ENCODE measurements around the gene FRMD7. TPM values are rescaled to one million over a fixed set of nuclear protein-coding genes. Genes with fewer than 3 reads are reported as not detected.

Gene FRMD7
- total RNA-seq, 1 experiment from 2014 or later = not detected

DNA sequence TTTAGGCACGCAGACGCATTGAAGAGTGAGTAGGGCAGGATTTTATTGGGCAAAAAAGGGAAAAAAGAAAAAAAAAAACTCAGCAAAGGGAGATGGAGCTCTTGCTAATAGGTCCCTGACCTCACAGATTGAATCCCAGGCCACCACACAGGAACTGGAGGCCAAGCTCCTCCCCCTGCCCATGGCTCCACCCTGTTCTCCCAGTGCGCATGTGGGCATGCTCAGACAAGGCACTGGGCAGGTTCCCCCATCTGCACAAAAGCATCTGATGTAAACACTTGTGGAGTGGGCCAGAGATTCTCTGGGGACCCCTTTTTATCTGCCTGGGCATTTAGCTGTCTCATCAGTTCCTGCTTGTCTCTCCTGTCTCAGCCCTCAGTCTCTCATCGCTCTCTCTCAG lies 9.5 kb downstream of the FRMD7 start:
- Mint-ChIP-seq H3K9me3 (no peaks in the 10 kb centered on the region), H3K27me3 (ENCODE audit: low read depth) (peaks cover 4% of the 10 kb centered on the region; the same call in 1 of the 2 replicates), H3K4me1 (peaks cover 21% of the 10 kb centered on the region), H3K27ac (no peak overlapping the region), H3K4me3 (no peak overlapping the region), H3K36me3 (no peaks in the 10 kb centered on the region)
- TF ChIP-seq SMAD3 (CRISPR knock-in tag; IDR thresholded peaks at IDR 0.05; ENCODE audit: borderline replicate concordance) = no peak
- TF ChIP-seq, protein P1, sequence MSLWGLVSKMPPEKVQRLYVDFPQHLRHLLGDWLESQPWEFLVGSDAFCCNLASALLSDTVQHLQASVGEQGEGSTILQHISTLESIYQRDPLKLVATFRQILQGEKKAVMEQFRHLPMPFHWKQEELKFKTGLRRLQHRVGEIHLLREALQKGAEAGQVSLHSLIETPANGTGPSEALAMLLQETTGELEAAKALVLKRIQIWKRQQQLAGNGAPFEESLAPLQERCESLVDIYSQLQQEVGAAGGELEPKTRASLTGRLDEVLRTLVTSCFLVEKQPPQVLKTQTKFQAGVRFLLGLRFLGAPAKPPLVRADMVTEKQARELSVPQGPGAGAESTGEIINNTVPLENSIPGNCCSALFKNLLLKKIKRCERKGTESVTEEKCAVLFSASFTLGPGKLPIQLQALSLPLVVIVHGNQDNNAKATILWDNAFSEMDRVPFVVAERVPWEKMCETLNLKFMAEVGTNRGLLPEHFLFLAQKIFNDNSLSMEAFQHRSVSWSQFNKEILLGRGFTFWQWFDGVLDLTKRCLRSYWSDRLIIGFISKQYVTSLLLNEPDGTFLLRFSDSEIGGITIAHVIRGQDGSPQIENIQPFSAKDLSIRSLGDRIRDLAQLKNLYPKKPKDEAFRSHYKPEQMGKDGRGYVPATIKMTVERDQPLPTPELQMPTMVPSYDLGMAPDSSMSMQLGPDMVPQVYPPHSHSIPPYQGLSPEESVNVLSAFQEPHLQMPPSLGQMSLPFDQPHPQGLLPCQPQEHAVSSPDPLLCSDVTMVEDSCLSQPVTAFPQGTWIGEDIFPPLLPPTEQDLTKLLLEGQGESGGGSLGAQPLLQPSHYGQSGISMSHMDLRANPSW (CRISPR knock-in tag; conservative IDR thresholded peaks at IDR 0.05; ENCODE audit: low read depth) = no peak
- no peak for TF ChIP-seq NR3C1 (CRISPR knock-in tag; conservative IDR thresholded peaks at IDR 0.05; ENCODE audit: low read depth)
- TF ChIP-seq, protein P2, sequence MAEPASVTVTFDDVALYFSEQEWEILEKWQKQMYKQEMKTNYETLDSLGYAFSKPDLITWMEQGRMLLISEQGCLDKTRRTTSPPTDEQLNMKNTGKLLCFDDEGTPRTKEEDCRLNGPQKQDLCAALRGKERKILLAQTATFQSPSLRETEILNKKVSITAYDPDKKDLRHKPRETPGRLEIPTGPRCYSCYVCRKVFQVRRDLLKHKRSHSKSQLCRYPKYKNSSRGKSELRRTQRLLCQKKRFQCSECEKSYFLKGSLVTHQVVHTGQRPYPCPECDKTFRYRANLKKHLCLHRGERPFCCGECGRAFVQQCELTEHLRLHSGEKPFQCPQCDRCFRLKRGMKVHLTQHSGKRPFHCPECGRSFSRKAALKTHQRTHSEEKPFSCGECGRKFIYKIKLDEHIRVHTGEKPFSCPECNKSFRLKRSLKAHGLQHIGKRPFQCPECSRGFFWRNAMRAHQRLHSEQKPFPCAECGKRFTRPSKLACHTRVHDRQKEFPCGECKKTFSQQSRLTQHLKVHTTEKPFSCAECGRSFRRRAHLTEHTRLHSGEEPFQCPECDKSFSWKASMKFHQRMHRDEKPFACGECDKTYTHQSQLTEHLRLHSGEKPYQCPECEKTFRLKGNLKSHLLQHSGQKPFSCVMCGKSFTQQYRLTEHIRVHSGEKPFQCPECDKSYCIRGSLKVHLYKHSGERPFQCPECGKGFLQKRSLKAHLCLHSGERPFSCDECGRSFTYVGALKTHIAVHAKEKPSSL (CRISPR knock-in tag; conservative IDR thresholded peaks at IDR 0.05) = no peak
- no peak for TF ChIP-seq ZNF317 (CRISPR knock-in tag; IDR thresholded peaks at IDR 0.05; ENCODE audit: borderline replicate concordance, low read depth)
- TF ChIP-seq JAZF1 (CRISPR knock-in tag; IDR thresholded peaks at IDR 0.05) = no peak
- no peak for TF ChIP-seq GRHL2 (CRISPR knock-in tag; IDR thresholded peaks at IDR 0.05; ENCODE audit: insufficient replicate concordance, severe bottlenecking)
- ChIA-PET POLR2A (interaction anchor here (1.1 kb wide), 1 partner anchor 26 kb away, joined by 3 read pairs; no protein-coding TSS in a partner anchor), CTCF (interaction anchor here (0.7 kb wide), 1 partner anchor 26 kb away, joined by 3 read pairs; no protein-coding TSS in a partner anchor)
- DNase-seq (ENCODE audit: low spot score) = peak; percentile 14
- peak; percentile 88 for ATAC-seq

DNA sequence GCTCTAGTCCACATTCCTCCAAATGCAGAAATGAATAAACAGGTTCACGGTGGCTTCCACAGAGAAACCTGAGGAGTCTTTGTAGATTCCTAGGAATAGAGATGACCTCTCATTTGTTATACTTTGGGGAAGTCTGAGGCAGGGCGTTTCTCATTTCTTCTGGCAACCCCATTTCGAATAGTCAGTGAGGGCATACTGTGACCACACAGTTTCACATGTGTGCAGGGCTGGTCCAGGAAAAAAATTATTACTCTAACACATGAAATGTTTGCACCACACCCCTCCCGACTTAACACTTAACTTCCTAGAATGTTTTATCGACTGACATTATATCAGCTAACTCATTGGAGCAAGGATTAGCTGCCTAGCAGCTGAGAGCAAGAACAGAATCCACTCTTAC lies 12.0 kb downstream of the FRMD7 start:
- H3K9me3 Mint-ChIP-seq = no peaks in the 10 kb centered on the region
- ATAC-seq (no peak), DNase-seq (ENCODE audit: low spot score) (no peak)
- H3K36me3 Mint-ChIP-seq = no peaks in the 10 kb centered on the region
- peaks cover 24% of the 10 kb centered on the region for H3K4me1 Mint-ChIP-seq
- H3K27ac Mint-ChIP-seq = no peak overlapping the region
- H3K4me3 Mint-ChIP-seq = no peak overlapping the region
- POLR2A ChIA-PET = no interaction called here
- H3K27me3 Mint-ChIP-seq (ENCODE audit: low read depth) = no peaks in the 10 kb centered on the region
- CTCF ChIA-PET = no interaction called here
- TF ChIP-seq ZNF138 (CRISPR knock-in tag; conservative IDR thresholded peaks at IDR 0.05) (no peak), ESRRA (CRISPR knock-in tag; IDR thresholded peaks at IDR 0.05; ENCODE audit: borderline replicate concordance) (no peak), ZNF671 (CRISPR knock-in tag; IDR thresholded peaks at IDR 0.05) (no peak), IRF2 (CRISPR knock-in tag; IDR thresholded peaks at IDR 0.05; ENCODE audit: borderline replicate concordance, low read depth) (no peak), ZNF219 (CRISPR knock-in tag; IDR thresholded peaks at IDR 0.05; ENCODE audit: borderline replicate concordance) (no peak), SMAD4 (CRISPR knock-in tag; IDR thresholded peaks at IDR 0.05) (no peak), JAZF1 (CRISPR knock-in tag; IDR thresholded peaks at IDR 0.05) (no peak)
- TF ChIP-seq, protein P3, sequence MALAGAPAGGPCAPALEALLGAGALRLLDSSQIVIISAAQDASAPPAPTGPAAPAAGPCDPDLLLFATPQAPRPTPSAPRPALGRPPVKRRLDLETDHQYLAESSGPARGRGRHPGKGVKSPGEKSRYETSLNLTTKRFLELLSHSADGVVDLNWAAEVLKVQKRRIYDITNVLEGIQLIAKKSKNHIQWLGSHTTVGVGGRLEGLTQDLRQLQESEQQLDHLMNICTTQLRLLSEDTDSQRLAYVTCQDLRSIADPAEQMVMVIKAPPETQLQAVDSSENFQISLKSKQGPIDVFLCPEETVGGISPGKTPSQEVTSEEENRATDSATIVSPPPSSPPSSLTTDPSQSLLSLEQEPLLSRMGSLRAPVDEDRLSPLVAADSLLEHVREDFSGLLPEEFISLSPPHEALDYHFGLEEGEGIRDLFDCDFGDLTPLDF (CRISPR knock-in tag; IDR thresholded peaks at IDR 0.05) = no peak
- TF ChIP-seq, protein P4, sequence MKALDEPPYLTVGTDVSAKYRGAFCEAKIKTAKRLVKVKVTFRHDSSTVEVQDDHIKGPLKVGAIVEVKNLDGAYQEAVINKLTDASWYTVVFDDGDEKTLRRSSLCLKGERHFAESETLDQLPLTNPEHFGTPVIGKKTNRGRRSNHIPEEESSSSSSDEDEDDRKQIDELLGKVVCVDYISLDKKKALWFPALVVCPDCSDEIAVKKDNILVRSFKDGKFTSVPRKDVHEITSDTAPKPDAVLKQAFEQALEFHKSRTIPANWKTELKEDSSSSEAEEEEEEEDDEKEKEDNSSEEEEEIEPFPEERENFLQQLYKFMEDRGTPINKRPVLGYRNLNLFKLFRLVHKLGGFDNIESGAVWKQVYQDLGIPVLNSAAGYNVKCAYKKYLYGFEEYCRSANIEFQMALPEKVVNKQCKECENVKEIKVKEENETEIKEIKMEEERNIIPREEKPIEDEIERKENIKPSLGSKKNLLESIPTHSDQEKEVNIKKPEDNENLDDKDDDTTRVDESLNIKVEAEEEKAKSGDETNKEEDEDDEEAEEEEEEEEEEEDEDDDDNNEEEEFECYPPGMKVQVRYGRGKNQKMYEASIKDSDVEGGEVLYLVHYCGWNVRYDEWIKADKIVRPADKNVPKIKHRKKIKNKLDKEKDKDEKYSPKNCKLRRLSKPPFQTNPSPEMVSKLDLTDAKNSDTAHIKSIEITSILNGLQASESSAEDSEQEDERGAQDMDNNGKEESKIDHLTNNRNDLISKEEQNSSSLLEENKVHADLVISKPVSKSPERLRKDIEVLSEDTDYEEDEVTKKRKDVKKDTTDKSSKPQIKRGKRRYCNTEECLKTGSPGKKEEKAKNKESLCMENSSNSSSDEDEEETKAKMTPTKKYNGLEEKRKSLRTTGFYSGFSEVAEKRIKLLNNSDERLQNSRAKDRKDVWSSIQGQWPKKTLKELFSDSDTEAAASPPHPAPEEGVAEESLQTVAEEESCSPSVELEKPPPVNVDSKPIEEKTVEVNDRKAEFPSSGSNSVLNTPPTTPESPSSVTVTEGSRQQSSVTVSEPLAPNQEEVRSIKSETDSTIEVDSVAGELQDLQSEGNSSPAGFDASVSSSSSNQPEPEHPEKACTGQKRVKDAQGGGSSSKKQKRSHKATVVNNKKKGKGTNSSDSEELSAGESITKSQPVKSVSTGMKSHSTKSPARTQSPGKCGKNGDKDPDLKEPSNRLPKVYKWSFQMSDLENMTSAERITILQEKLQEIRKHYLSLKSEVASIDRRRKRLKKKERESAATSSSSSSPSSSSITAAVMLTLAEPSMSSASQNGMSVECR (CRISPR knock-in tag; IDR thresholded peaks at IDR 0.05; ENCODE audit: borderline replicate concordance) = no peak
- TF ChIP-seq, protein P5, sequence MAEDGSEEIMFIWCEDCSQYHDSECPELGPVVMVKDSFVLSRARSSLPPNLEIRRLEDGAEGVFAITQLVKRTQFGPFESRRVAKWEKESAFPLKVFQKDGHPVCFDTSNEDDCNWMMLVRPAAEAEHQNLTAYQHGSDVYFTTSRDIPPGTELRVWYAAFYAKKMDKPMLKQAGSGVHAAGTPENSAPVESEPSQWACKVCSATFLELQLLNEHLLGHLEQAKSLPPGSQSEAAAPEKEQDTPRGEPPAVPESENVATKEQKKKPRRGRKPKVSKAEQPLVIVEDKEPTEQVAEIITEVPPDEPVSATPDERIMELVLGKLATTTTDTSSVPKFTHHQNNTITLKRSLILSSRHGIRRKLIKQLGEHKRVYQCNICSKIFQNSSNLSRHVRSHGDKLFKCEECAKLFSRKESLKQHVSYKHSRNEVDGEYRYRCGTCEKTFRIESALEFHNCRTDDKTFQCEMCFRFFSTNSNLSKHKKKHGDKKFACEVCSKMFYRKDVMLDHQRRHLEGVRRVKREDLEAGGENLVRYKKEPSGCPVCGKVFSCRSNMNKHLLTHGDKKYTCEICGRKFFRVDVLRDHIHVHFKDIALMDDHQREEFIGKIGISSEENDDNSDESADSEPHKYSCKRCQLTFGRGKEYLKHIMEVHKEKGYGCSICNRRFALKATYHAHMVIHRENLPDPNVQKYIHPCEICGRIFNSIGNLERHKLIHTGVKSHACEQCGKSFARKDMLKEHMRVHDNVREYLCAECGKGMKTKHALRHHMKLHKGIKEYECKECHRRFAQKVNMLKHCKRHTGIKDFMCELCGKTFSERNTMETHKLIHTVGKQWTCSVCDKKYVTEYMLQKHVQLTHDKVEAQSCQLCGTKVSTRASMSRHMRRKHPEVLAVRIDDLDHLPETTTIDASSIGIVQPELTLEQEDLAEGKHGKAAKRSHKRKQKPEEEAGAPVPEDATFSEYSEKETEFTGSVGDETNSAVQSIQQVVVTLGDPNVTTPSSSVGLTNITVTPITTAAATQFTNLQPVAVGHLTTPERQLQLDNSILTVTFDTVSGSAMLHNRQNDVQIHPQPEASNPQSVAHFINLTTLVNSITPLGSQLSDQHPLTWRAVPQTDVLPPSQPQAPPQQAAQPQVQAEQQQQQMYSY (CRISPR knock-in tag; IDR thresholded peaks at IDR 0.05) = no peak

All from WTC11 (cell line).